ENCODE results near the gene CLNK.

The CLNK gene, protein sequence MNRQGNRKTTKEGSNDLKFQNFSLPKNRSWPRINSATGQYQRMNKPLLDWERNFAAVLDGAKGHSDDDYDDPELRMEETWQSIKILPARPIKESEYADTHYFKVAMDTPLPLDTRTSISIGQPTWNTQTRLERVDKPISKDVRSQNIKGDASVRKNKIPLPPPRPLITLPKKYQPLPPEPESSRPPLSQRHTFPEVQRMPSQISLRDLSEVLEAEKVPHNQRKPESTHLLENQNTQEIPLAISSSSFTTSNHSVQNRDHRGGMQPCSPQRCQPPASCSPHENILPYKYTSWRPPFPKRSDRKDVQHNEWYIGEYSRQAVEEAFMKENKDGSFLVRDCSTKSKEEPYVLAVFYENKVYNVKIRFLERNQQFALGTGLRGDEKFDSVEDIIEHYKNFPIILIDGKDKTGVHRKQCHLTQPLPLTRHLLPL

DNA sequence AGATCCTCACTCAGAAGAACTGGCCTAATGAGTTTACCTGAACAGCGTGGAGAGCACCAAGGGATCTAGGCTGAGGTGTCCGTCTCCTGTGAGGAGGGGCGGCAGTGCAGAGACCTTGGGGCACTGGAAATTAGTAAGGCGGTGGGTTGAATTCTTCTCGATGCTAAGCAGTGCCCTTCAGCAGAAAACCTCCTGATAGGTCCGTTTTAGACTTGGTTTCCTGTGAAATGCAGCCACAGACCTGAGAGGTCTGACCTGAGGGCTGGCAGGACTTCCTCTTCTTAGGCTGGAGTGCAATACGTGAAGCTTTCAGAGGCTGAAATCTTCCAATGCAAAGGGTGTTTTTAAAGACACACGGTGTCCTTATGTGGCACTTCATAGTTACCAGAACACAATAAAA, at the start of gene CLNK:
Gene CLNK, minus strand, starts transcription at position 138 of the 400 bp plus-strand sequence. CDS start 16,899 bp downstream, outside the sequence.
- no peaks in the 10 kb centered on the region for H3K4me1 Mint-ChIP-seq (ENCODE audit: low read depth)
- H3K27ac Mint-ChIP-seq: no peak within 1 kb of the TSS
- H3K27me3 Mint-ChIP-seq: no peaks in the 10 kb centered on the region
- H3K36me3 Mint-ChIP-seq: no peaks in the 10 kb centered on the region
- H3K4me3 Mint-ChIP-seq: no peak within 1 kb of the TSS
- no peaks in the 10 kb centered on the region for H3K9me3 Mint-ChIP-seq (ENCODE audit: low read depth)

DNA sequence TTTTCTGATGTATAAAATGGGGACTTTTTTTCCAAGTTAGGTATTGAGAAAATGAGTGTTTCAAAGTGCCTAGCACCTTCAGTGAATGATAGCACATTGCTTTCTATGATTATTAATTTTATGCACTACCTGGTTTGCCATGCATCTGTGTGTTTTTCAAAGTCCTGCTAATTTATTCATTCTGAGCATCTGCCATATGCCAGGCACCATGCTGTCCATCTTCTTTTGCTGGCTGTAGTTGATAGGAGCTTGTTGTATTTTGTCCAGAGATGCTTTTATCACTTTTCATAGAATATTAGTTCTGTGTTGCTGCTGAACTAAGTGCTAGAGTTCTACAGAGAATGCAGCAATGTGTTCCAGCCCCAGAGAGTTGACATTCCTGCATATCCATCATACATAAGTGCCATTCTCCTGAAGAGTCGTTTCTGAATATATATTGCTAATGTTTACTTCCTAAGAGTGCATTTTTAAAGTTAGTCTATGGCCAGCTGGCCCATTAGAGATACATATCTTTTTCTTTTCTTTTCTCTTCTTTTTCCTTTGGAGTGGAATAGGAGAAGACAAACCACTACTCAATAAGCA, 49.0 kb upstream of the CLNK start:
- no peaks in the 10 kb centered on the region for H3K27me3 Mint-ChIP-seq
- peak overlapping the region; percentile 75 for H3K27ac Mint-ChIP-seq
- H3K4me3 Mint-ChIP-seq: no peak overlapping the region
- peaks cover 23% of the 10 kb centered on the region for H3K4me1 Mint-ChIP-seq (ENCODE audit: low read depth)
- H3K36me3 Mint-ChIP-seq: no peaks in the 10 kb centered on the region
- no peaks in the 10 kb centered on the region for H3K9me3 Mint-ChIP-seq (ENCODE audit: low read depth)

DNA sequence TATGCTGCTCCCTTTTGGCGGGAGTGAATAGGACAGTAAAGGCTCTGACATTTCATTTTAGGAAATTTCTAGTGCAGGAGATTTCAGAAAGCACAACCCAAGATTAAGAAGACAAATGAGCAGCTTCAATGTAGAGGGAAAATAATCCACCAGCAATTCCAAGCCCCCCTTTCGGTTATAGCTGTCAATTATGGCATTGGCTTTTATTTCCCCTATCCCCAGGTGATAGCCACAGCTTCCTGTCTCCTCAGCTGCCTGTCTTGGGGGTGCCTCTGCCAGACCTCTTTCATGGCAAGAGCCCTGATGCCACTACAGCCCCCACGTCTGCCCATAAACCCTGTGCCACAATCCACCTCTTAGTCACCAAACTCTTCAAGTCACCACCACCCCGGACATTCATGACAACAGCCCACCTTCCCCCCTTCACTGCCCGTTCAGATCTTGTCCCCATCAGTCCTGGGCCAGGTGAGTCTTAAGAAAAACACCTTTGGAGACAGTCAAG, 48.4 kb upstream of the CLNK start:
- Mint-ChIP-seq H3K27ac (peak overlapping the region; percentile 75), H3K4me3 (no peak overlapping the region), H3K27me3 (no peaks in the 10 kb centered on the region), H3K4me1 (ENCODE audit: low read depth) (peaks cover 23% of the 10 kb centered on the region), H3K36me3 (no peaks in the 10 kb centered on the region), H3K9me3 (ENCODE audit: low read depth) (no peaks in the 10 kb centered on the region)

DNA sequence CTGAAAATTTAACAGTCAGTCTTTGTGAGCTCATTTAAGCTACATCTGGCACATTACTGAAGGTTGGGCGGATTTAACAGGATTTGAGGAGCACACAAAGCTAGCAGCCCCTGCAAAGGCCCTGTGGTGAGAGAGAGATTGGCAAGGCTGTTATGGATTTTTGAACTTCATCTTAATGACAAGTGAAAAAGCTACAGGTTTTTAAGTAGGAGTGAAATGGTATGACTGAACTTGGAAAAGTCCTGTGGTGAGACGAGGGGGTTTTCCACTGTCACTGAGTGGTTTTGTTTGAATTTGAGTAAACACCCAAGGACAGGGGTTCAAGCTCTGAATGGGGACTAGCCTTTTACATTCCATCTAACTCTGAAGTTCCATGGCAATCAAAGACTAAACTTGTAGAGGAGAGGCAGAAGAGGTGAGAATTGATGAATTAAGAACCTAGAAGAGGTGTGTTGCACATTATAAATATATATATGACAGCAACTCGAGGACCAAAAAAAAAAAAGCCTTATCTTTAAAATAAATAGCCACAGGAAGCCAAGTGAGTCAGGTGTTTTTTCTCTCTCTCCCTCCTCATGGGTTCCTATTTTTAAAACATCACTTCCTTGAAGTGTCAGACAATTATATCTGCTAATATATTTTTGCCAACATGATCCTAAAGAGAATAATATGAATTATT, 47.8 kb upstream of the CLNK start:
- Mint-ChIP-seq H3K4me3 (no peak overlapping the region), H3K36me3 (no peaks in the 10 kb centered on the region), H3K27ac (peak overlapping the region; percentile 75), H3K27me3 (no peaks in the 10 kb centered on the region), H3K9me3 (ENCODE audit: low read depth) (no peaks in the 10 kb centered on the region), H3K4me1 (ENCODE audit: low read depth) (peaks cover 25% of the 10 kb centered on the region)

DNA sequence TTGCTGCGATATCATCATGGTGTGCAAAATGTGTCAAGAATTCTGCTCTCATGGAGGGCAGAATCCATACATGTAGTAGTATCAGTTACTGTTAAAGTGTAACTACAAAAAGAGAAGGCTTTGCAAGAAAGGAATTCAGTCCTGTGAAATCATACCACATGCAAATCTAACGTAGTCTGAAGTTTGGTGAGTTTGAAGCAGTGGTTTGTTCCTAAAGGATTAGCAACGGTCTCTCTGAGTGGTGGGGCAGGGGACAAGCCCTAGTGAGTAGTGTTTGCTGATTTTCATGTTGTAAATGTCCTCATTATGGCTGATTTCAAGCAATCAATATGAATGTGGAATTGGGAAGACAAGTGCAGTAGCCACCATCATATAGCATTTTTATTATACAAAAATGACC, 47.1 kb upstream of the CLNK start:
- Mint-ChIP-seq H3K27me3 (no peaks in the 10 kb centered on the region), H3K4me3 (no peak overlapping the region), H3K9me3 (ENCODE audit: low read depth) (no peaks in the 10 kb centered on the region), H3K36me3 (no peaks in the 10 kb centered on the region), H3K27ac (peak overlapping the region; percentile 69), H3K4me1 (ENCODE audit: low read depth) (peaks cover 28% of the 10 kb centered on the region)

DNA sequence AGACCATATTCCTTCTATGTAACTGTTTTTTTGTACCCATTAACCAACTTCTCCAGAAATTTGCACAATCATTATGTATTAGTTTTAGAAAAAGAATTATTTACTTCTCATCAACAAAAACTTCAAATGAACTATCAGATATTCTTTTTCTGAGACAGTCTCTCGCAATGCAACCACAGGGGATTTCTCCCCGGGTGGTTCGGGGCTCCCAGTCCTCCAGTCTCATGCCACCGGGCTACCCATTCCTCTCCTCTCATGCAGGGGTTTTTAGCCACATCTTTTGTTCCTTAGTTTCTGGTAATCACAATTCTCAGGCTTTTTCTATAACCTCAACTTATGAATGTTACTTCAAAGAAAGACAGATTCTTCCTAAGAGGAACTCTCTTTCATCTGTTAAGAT, 46.6 kb upstream of the CLNK start:
- no peak overlapping the region for H3K4me3 Mint-ChIP-seq
- no peaks in the 10 kb centered on the region for H3K36me3 Mint-ChIP-seq
- H3K27me3 Mint-ChIP-seq: no peaks in the 10 kb centered on the region
- peaks cover 30% of the 10 kb centered on the region for H3K4me1 Mint-ChIP-seq (ENCODE audit: low read depth)
- H3K9me3 Mint-ChIP-seq (ENCODE audit: low read depth): no peaks in the 10 kb centered on the region
- no peak overlapping the region for H3K27ac Mint-ChIP-seq

DNA sequence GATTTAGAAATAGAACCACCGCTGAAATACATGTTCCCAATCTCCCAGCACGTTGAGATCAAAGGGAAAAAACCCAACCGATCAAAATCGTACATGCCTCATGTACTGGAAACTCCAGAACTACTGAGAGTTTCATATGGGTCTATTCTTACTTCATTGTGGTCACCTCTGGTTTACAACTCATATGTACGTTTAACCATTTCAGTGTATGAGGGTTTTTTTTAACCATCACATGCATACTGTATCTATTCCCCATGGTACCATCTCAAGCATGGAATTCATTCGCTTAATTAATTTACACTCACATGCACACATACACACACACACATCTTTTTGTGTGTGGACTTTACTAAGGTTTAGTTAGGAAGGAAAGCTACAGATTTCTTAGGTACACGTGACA, 46.0 kb upstream of the CLNK start:
- H3K27me3 Mint-ChIP-seq: no peaks in the 10 kb centered on the region
- H3K4me1 Mint-ChIP-seq (ENCODE audit: low read depth): peaks cover 30% of the 10 kb centered on the region
- H3K27ac Mint-ChIP-seq: peak overlapping the region; percentile 59

DNA sequence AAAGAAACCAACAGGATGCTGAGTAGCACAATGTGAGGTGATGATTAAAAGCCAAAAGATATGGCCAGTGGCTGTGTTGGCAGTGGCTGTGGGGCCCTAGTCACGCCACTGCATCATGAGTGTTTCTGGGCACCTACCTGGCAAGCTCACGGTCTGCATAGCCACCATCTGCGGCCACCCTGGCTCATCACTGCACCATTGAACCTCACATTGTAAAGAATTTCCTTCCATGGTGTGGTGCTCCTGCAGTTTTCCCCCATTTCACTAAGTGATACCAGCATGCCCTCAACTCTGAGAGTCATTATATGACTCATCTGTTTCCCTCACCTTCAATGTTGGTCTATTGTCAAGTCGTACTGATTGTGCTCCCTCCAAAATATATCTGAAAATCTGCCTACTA, 45.5 kb upstream of the CLNK start:
- H3K4me1 Mint-ChIP-seq (ENCODE audit: low read depth): peaks cover 30% of the 10 kb centered on the region
- no peaks in the 10 kb centered on the region for H3K27me3 Mint-ChIP-seq
- H3K4me3 Mint-ChIP-seq: peak overlapping the region; percentile 2
- H3K36me3 Mint-ChIP-seq: no peaks in the 10 kb centered on the region
- no peaks in the 10 kb centered on the region for H3K9me3 Mint-ChIP-seq (ENCODE audit: low read depth)
- peak overlapping the region; percentile 59 for H3K27ac Mint-ChIP-seq

More for the DNA sequence above, 46.0 kb upstream of the CLNK start:
- peak overlapping the region; percentile 2 for H3K4me3 Mint-ChIP-seq
- no peaks in the 10 kb centered on the region for H3K9me3 Mint-ChIP-seq (ENCODE audit: low read depth)
- H3K36me3 Mint-ChIP-seq: no peaks in the 10 kb centered on the region

DNA sequence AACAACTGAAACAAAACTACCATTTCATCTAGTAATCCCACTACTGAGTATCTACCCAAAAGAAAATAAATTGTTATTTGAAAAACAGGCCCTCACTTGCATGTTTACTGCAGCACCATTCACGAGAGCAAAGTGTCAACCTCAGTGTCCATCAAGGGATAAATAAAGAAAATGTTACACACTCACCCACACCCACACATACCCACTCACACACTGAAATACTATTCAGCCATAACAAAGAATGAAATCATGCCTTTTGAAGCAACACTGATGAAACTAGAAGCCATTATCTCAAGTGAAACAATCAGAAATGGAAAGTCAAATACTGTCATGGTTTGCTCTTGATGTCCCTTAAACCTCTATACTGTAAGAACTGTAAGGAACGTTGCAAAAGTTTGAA, 44.8 kb upstream of the CLNK start:
- Mint-ChIP-seq H3K27ac (peak overlapping the region; percentile 30), H3K36me3 (no peaks in the 10 kb centered on the region), H3K9me3 (ENCODE audit: low read depth) (no peaks in the 10 kb centered on the region), H3K4me1 (ENCODE audit: low read depth) (peaks cover 30% of the 10 kb centered on the region), H3K27me3 (no peaks in the 10 kb centered on the region), H3K4me3 (no peak overlapping the region)

DNA sequence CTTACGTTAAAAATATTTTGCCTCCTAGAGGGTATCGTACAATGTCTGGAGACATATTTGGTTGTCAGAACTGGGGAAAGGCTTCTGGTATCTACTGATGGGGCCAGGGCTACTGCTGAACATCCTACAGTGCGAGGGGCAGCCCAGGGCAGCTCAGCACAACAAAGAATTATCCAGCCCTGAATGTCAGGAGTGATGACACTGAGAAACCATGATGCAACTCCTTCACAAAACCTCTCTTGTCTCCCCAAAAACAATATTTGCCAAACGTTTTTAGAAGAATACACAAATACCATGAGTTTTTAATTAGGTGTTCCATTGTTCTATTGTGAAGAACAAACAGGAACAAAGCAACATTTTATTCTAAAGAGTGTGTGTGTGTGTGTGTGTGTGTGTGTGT, 43.4 kb upstream of the CLNK start:
- H3K4me3 Mint-ChIP-seq: no peak overlapping the region
- H3K4me1 Mint-ChIP-seq (ENCODE audit: low read depth): peaks cover 29% of the 10 kb centered on the region
- no peak overlapping the region for H3K27ac Mint-ChIP-seq

DNA sequence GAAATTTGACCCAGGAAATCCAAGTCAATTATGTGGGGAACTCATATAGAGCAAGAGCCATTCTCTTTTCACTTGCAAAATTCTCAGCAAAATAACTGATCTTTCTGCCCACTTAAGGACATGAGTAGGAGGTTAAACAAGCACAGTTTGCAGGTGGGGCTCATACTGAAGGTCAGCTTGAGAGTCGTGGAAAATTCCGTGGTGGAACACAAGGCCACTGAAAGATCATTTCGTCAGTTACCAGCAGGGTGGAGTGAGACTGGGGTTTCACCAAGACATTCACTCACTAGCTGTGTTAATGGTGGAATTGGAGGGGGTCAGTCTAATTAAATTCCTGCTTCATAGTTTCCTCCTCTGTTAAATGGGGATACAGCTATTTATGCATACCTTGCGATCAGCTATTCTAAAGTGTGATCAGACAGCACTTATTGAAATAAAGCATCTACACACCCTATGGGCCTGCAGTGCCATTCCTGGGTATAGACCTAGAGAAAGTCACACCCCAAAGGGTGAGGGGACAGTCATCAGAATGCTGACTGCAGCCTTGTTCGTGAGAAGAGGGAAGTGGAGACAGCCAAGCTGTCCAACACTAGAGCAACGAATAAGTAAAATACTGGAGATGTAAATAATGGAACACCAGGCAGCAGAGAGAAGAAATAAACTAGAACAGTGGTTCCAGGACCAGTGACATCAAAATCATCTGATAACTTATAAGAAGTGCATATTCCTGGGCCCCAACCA, 42.7 kb upstream of the CLNK start:
- Mint-ChIP-seq H3K36me3 (no peaks in the 10 kb centered on the region), H3K27me3 (no peaks in the 10 kb centered on the region), H3K27ac (peak overlapping the region; percentile 38), H3K4me3 (no peak overlapping the region), H3K9me3 (ENCODE audit: low read depth) (no peaks in the 10 kb centered on the region), H3K4me1 (ENCODE audit: low read depth) (peaks cover 31% of the 10 kb centered on the region)

More for the DNA sequence above, 43.4 kb upstream of the CLNK start:
- Mint-ChIP-seq H3K36me3 (no peaks in the 10 kb centered on the region), H3K9me3 (ENCODE audit: low read depth) (no peaks in the 10 kb centered on the region), H3K27me3 (no peaks in the 10 kb centered on the region)

DNA sequence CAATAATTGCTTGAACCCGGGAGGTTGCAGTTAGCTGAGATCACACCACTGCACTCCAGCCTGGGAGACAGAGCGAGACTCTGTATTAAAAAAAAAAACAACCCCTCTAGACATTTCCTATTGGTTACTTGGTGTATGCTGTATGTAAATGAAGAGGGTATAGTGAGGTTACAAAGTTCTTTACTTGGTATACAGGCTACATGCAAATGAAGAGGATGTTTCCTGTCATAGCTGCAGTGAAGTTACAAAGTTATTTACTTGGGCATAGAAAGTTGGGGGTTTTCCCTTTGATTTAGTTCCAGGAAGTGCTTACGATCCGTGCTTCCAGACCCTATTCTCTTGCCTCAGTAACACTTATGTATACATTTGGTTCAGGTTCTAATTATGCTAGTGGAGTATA, 38.4 kb upstream of the CLNK start:
- no peaks in the 10 kb centered on the region for H3K27me3 Mint-ChIP-seq
- H3K9me3 Mint-ChIP-seq (ENCODE audit: low read depth): no peaks in the 10 kb centered on the region
- H3K36me3 Mint-ChIP-seq: no peaks in the 10 kb centered on the region
- H3K4me1 Mint-ChIP-seq (ENCODE audit: low read depth): peaks cover 21% of the 10 kb centered on the region
- no peak overlapping the region for H3K4me3 Mint-ChIP-seq
- H3K27ac Mint-ChIP-seq: no peak overlapping the region

DNA sequence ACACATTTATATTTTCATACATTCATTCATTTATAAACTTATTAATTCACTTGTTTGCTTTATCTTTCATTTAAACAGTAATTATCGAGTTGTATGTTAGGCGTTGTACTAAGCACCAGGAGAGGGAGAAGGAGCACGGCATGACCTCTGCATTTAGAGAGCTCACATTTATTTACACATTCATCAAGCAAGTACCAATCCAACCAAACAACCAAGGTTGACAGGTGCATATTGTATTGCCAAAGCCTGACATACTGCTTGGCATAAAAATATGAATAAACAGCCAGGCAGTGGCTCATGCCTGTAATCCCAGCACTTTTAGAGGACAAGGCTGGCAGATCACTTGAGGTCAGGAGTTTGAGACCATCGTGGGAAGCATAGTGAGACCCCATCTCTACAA, 37.0 kb upstream of the CLNK start:
- no peaks in the 10 kb centered on the region for H3K36me3 Mint-ChIP-seq
- no peak overlapping the region for H3K27ac Mint-ChIP-seq
- no peaks in the 10 kb centered on the region for H3K27me3 Mint-ChIP-seq
- no peak overlapping the region for H3K4me3 Mint-ChIP-seq
- H3K4me1 Mint-ChIP-seq (ENCODE audit: low read depth): peaks cover 15% of the 10 kb centered on the region
- H3K9me3 Mint-ChIP-seq (ENCODE audit: low read depth): no peaks in the 10 kb centered on the region

DNA sequence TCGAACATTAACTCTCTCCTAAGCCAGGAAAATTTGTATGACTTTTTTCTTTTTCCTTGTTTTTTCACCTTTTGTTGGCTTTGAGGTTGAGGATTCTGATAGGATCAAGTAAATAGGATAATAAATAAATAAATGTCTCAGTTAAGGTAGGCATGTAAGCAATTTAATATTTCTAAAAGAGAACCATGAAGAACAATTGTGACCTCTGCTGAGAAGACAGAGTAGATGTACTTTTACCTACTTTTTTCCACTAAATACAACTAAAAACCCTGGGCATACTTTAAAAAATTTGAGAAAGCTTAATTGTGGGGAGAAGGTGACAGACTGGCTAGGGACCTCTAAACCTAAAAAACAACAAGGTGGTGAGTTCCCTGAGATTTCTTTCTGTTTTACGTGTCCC, 31.6 kb upstream of the CLNK start:
- Mint-ChIP-seq H3K4me1 (ENCODE audit: low read depth) (no peaks in the 10 kb centered on the region), H3K27me3 (peaks cover 2% of the 10 kb centered on the region), H3K27ac (no peak overlapping the region), H3K4me3 (no peak overlapping the region), H3K36me3 (peaks cover 6% of the 10 kb centered on the region), H3K9me3 (ENCODE audit: low read depth) (peaks cover 4% of the 10 kb centered on the region)
